NCI-H1694 (cell line): ENCODE measurements around the gene UGT2B10.
"Not testable (repeated sequence)": the region's sequence is repeated elsewhere in the genome, so short reads cannot be mapped to it uniquely, and the experiment has no call there.

Experiments used
- DNase-seq: peaks from one replicate; lab custom pipeline; 2025; lab: John Stamatoyannopoulos, UW

The UGT2B10 gene

GRCh38 chr4:68815617-68816409 is at the start of gene UGT2B10:
Gene UGT2B10 (plus strand): TSS chr4:68815994. CDS start chr4:68816020, 26 bp downstream.
- DNase-seq = not testable (repeated sequence)

GRCh38 chr4:68771836-68772235 is 44.0 kb upstream of the UGT2B10 start:
- not testable (repeated sequence) for DNase-seq

- DNase-seq = no peak
Measured at GRCh38 chr4:68773699-68774098, 42.1 kb upstream of the UGT2B10 start.

- DNase-seq = no peak
Measured at GRCh38 chr4:68780232-68780631, 35.6 kb upstream of the UGT2B10 start.

GRCh38 chr4:68797048-68797447 is 18.7 kb upstream of the UGT2B10 start:
- no peak for DNase-seq

- DNase-seq = no peak
Measured at GRCh38 chr4:68797618-68798017, 18.2 kb upstream of the UGT2B10 start.

- DNase-seq = no peak
Measured at GRCh38 chr4:68803013-68803412, 12.8 kb upstream of the UGT2B10 start.

- DNase-seq = no peak
Measured at GRCh38 chr4:68808060-68808459, 7.7 kb upstream of the UGT2B10 start.

- DNase-seq = no peak
Measured at GRCh38 chr4:68810919-68811318, 4.9 kb upstream of the UGT2B10 start.

GRCh38 chr4:68816410-68817265 is 844 bp downstream of the UGT2B10 start:
- DNase-seq = not testable (repeated sequence)

- DNase-seq = no peak
Measured at GRCh38 chr4:68817386-68817785, 1.6 kb downstream of the UGT2B10 start.

- not testable (repeated sequence) for DNase-seq
Measured at GRCh38 chr4:68818030-68818462, 2.3 kb downstream of the UGT2B10 start.

GRCh38 chr4:68831642-68832041 is 15.8 kb downstream of the UGT2B10 start:
- DNase-seq = no peak

GRCh38 chr4:68850293-68850692 is 34.5 kb downstream of the UGT2B10 start:
- DNase-seq = no peak

GRCh38 chr4:68855771-68856170 is 40.0 kb downstream of the UGT2B10 start:
- no peak for DNase-seq

GRCh38 chr4:68858039-68858438 is 42.2 kb downstream of the UGT2B10 start:
- DNase-seq = no peak

- DNase-seq = no peak
Measured at GRCh38 chr4:68859655-68860054, 43.9 kb downstream of the UGT2B10 start.

GRCh38 chr4:68861057-68861456 is 45.3 kb downstream of the UGT2B10 start:
- DNase-seq = no peak

- DNase-seq = no peak
Measured at GRCh38 chr4:68864438-68865187, 48.8 kb downstream of the UGT2B10 start.

- DNase-seq = no peak
Measured at GRCh38 chr4:68865188-68865638, 49.4 kb downstream of the UGT2B10 start.

GRCh38 chr4:68865760-68866159 is 50.0 kb downstream of the UGT2B10 start:
- DNase-seq = no peak

- DNase-seq = no peak
Measured at GRCh38 chr4:68869274-68869773, 53.5 kb downstream of the UGT2B10 start.
